HL-60 (cell line): ENCODE data around the gene ENDOV.

Experiments
- DNase-seq, 2 experiments: peaks; one replicate each; pipeline ENCODE4 v3.0.0-alpha.2; 2010 to 2020; ENCODE audit warnings: low read depth in 1 of 2, low spot score in 1 of 2
- H3K27ac ChIP-seq: fragments of 250-450 bp; sonication (Bioruptor Pico); replicated peaks from 2 replicates; pipeline ENCODE4 v1.5.1; 2020; ENCODE audit warnings: mild to moderate bottlenecking, moderate library complexity
- H3K27me3 ChIP-seq: fragments of 250-450 bp; sonication (Bioruptor Pico); 2 replicates; pipeline ENCODE4 v1.5.1; 2021; ENCODE audit warnings: mild to moderate bottlenecking, moderate library complexity; ENCODE audit not compliant: insufficient read depth, poor library complexity, severe bottlenecking
- H3K4me3 ChIP-seq: replicated peaks from 2 replicates; pipeline ENCODE4 v1.5.1; 2011; ENCODE audit warnings: mild to moderate bottlenecking, control low read depth, low read length; ENCODE audit not compliant: insufficient read depth
- CTCF ChIP-seq: IDR thresholded peaks from one replicate; pipeline ENCODE4 v1.5.1; 2011; ENCODE audit warnings: low read length, control low read depth, inconsistent platforms; ENCODE audit not compliant: insufficient read depth
- GABPA ChIP-seq: IDR thresholded peaks from 2 replicates; pipeline ENCODE4 v1.6.1; 2012; ENCODE audit warnings: low read depth
- POLR2AphosphoS5 ChIP-seq: IDR thresholded peaks from 2 replicates; pipeline ENCODE4 v1.6.1; 2012; ENCODE audit warnings: low read depth
- REST ChIP-seq: IDR thresholded peaks from 2 replicates; pipeline ENCODE4 v1.6.1; 2012; ENCODE audit warnings: low read depth; ENCODE audit not compliant: insufficient replicate concordance
- SPI1 ChIP-seq: IDR thresholded peaks from 2 replicates; pipeline ENCODE4 v1.6.1; 2012; ENCODE audit warnings: low read depth, mild to moderate bottlenecking, borderline replicate concordance

The ENDOV gene

DNA sequence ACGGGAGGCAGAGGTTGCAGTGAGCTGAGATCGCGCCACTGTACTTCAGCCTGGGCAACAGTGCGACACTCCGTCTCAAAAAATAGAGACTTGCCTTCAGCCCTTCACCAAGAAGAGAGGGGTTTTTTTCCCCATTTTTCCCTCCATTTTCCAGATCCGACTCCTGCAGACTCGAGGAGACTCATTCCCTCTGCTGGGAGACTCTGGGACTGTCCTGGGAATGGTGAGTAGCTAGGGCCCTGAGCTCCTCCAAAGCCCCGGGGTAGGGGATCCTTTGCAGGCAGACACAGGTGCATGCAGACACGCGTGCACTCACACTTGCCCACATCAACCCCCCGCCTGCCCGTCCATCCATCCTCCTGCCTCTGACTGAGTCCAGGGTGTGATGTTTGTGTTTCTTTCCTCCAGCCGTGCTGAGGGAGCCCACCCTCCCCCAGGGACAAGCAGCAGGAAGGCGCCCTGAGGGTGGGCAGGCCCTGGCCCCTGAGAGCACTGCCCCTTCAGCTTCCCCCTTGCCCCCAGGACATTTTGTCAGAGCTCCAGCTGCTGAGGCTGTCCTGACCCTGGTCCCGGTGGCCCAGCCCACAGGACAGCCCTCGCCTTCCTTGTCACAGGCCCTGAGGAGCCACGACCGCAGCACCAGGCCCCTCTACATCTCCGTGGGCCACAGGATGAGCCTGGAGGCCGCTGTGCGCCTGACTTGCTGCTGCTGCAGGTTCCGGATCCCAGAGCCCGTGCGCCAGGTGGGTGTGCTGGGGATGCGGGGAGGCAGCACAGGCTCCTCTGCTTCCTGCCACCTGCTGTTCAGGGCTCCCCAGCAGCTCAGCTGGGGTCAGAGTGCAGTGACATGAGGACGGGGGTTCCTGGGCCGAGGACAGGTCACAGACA lies 10.2 kb downstream of the ENDOV start:
- no peak for DNase-seq
- Histone ChIP-seq H3K27ac (no peak overlapping the region), H3K27me3 (peaks cover 6% of the 10 kb centered on the region), H3K4me3 (no peak overlapping the region)
- TF ChIP-seq POLR2AphosphoS5, result no peak
- TF ChIP-seq REST, result no peak
- no peak for TF ChIP-seq SPI1
- no peak for TF ChIP-seq CTCF
- TF ChIP-seq GABPA, result no peak

- DNase-seq, result no peak
- no peak for TF ChIP-seq CTCF
- TF ChIP-seq SPI1, result no peak
- no peak for TF ChIP-seq GABPA
- no peak for TF ChIP-seq POLR2AphosphoS5
- no peak overlapping the region for H3K4me3 ChIP-seq
- peaks cover 6% of the 10 kb centered on the region for H3K27me3 ChIP-seq
- no peak overlapping the region for H3K27ac ChIP-seq
Observed at GRCh38 chr17:80425835-80426426, 11.0 kb downstream of the ENDOV start.

GRCh38 chr17:80426671-80427326 lies 11.8 kb downstream of the ENDOV start:
- TF ChIP-seq GABPA (no peak), REST (no peak), CTCF (peak; percentile 64), POLR2AphosphoS5 (no peak), SPI1 (no peak)
- Histone ChIP-seq H3K27me3 (peaks cover 6% of the 10 kb centered on the region), H3K4me3 (no peak overlapping the region), H3K27ac (no peak overlapping the region)
- peak; percentile 46 to 70 for DNase-seq
